Measurements from ENCODE around the gene HSFX2.
"Not testable (repeated sequence)": the region's sequence is repeated elsewhere in the genome, so short reads cannot be mapped to it uniquely, and the experiment has no call there.

Gene HSFX2

GRCh38 chrX:149595214-149595613, at the start of gene HSFX2:
Gene HSFX2 (minus strand): TSS chrX:149595314. CDS start chrX:149594700, 614 bp downstream.
- not testable (repeated sequence) for DNase-seq (ENCODE audit: low read depth in 1 of 2, low spot score in 1 of 2)

- DNase-seq (ENCODE audit: low read depth in 1 of 2, low spot score in 1 of 2): no peak
These were observed 48.4 kb upstream of the HSFX2 start for GRCh38 chrX:149643496-149643895.

- DNase-seq (ENCODE audit: low read depth in 1 of 2, low spot score in 1 of 2): no peak
These were observed 46.7 kb upstream of the HSFX2 start for GRCh38 chrX:149641835-149642234.

GRCh38 chrX:149641432-149641831, 46.3 kb upstream of the HSFX2 start:
- DNase-seq (ENCODE audit: low read depth in 1 of 2, low spot score in 1 of 2): no peak

- no peak for DNase-seq (ENCODE audit: low read depth in 1 of 2, low spot score in 1 of 2)
These were observed 44.5 kb upstream of the HSFX2 start for GRCh38 chrX:149639568-149639967.

GRCh38 chrX:149638860-149639259, 43.7 kb upstream of the HSFX2 start:
- DNase-seq (ENCODE audit: low read depth in 1 of 2, low spot score in 1 of 2): no peak

GRCh38 chrX:149633511-149633910, 38.4 kb upstream of the HSFX2 start:
- DNase-seq (ENCODE audit: low read depth in 1 of 2, low spot score in 1 of 2): no peak

GRCh38 chrX:149631234-149632165, 36.4 kb upstream of the HSFX2 start, which contains the start of gene TMEM185A:
Gene TMEM185A (minus strand): TSS chrX:149631792. CDS start chrX:149631580, 212 bp downstream.
- DNase-seq (ENCODE audit: low read depth in 1 of 2, low spot score in 1 of 2): peak; percentile 43 to 62

GRCh38 chrX:149630681-149631233, 35.6 kb upstream of the HSFX2 start:
- no peak for DNase-seq (ENCODE audit: low read depth in 1 of 2, low spot score in 1 of 2)

- DNase-seq (ENCODE audit: low read depth in 1 of 2, low spot score in 1 of 2): no peak
These were observed 34.7 kb upstream of the HSFX2 start for GRCh38 chrX:149629730-149630387.

- no peak for DNase-seq (ENCODE audit: low read depth in 1 of 2, low spot score in 1 of 2)
These were observed 33.7 kb upstream of the HSFX2 start for GRCh38 chrX:149628768-149629167.

GRCh38 chrX:149628280-149628679, 33.2 kb upstream of the HSFX2 start:
- DNase-seq (ENCODE audit: low read depth in 1 of 2, low spot score in 1 of 2): no peak

- not testable (repeated sequence) for DNase-seq (ENCODE audit: low read depth in 1 of 2, low spot score in 1 of 2)
These were observed 31.7 kb upstream of the HSFX2 start for GRCh38 chrX:149626829-149627228.

- DNase-seq (ENCODE audit: low read depth in 1 of 2, low spot score in 1 of 2): not testable (repeated sequence)
These were observed 24.5 kb upstream of the HSFX2 start for GRCh38 chrX:149619662-149620061.

GRCh38 chrX:149618871-149619270, 23.8 kb upstream of the HSFX2 start:
- no peak for DNase-seq (ENCODE audit: low read depth in 1 of 2, low spot score in 1 of 2)

GRCh38 chrX:149611623-149612175, 16.6 kb upstream of the HSFX2 start:
- no peak for DNase-seq (ENCODE audit: low read depth in 1 of 2, low spot score in 1 of 2)

- no peak for DNase-seq (ENCODE audit: low read depth in 1 of 2, low spot score in 1 of 2)
These were observed 15.4 kb upstream of the HSFX2 start for GRCh38 chrX:149610511-149610910.

GRCh38 chrX:149607699-149608098, 12.6 kb upstream of the HSFX2 start:
- DNase-seq (ENCODE audit: low read depth in 1 of 2, low spot score in 1 of 2): no peak

GRCh38 chrX:149605248-149605885, 10.3 kb upstream of the HSFX2 start:
- not testable (repeated sequence) for DNase-seq (ENCODE audit: low read depth in 1 of 2, low spot score in 1 of 2)

GRCh38 chrX:149598603-149599002, 3.5 kb upstream of the HSFX2 start:
- not testable (repeated sequence) for DNase-seq (ENCODE audit: low read depth in 1 of 2, low spot score in 1 of 2)

- not testable (repeated sequence) for DNase-seq (ENCODE audit: low read depth in 1 of 2, low spot score in 1 of 2)
These were observed 829 bp upstream of the HSFX2 start for GRCh38 chrX:149595943-149596342.
